ENCODE measurements around the gene PACS2. TPM values are rescaled to one million over a fixed set of nuclear protein-coding genes. Genes with fewer than 3 reads are reported as not detected.

Gene PACS2
- total RNA-seq, 1 donor from 2014 or later = 30.3 TPM

- DNase-seq (ENCODE audit: low read depth in 2 of 2) = no peak
Measured at GRCh38 chr14:105367116-105368031, 52.8 kb downstream of the PACS2 start.

GRCh38 chr14:105368032-105368417 lies 53.5 kb downstream of the PACS2 start:
- DNase-seq (ENCODE audit: low read depth in 2 of 2) = no peak

GRCh38 chr14:105368426-105368825 lies 53.9 kb downstream of the PACS2 start:
- DNase-seq (ENCODE audit: low read depth in 2 of 2) = no peak

- DNase-seq (ENCODE audit: low read depth in 2 of 2) = no peak
Measured at GRCh38 chr14:105368910-105369652, 54.5 kb downstream of the PACS2 start.

GRCh38 chr14:105369653-105370040 lies 55.1 kb downstream of the PACS2 start:
- DNase-seq (ENCODE audit: low read depth in 2 of 2) = no peak

- no peak for DNase-seq (ENCODE audit: low read depth in 2 of 2)
Measured at GRCh38 chr14:105374389-105374788, 59.8 kb downstream of the PACS2 start.

- peak in 1 of 2 donors; percentile 66 for DNase-seq (ENCODE audit: low read depth in 2 of 2)
Measured at GRCh38 chr14:105375635-105376057, 61.1 kb downstream of the PACS2 start.

- no peak for DNase-seq (ENCODE audit: low read depth in 2 of 2)
Measured at GRCh38 chr14:105376521-105377440, 62.2 kb downstream of the PACS2 start.

- DNase-seq (ENCODE audit: low read depth in 2 of 2) = no peak
Measured at GRCh38 chr14:105377555-105378182, 63.1 kb downstream of the PACS2 start.

GRCh38 chr14:105378199-105378598 lies 63.7 kb downstream of the PACS2 start:
- no peak for DNase-seq (ENCODE audit: low read depth in 2 of 2)

GRCh38 chr14:105378873-105379685 lies 64.5 kb downstream of the PACS2 start:
- DNase-seq (ENCODE audit: low read depth in 2 of 2) = no peak

- DNase-seq (ENCODE audit: low read depth in 2 of 2) = no peak
Measured at GRCh38 chr14:105379946-105380345, 65.4 kb downstream of the PACS2 start.

GRCh38 chr14:105380756-105381155 lies 66.2 kb downstream of the PACS2 start:
- DNase-seq (ENCODE audit: low read depth in 2 of 2) = no peak

- DNase-seq (ENCODE audit: low read depth in 2 of 2) = no peak
Measured at GRCh38 chr14:105381446-105382342, 67.1 kb downstream of the PACS2 start.

- no peak for DNase-seq (ENCODE audit: low read depth in 2 of 2)
Measured at GRCh38 chr14:105382343-105383082, 68.0 kb downstream of the PACS2 start.

GRCh38 chr14:105383083-105383730 lies 68.7 kb downstream of the PACS2 start:
- no peak for DNase-seq (ENCODE audit: low read depth in 2 of 2)

- no peak for DNase-seq (ENCODE audit: low read depth in 2 of 2)
Measured at GRCh38 chr14:105384041-105384557, 69.6 kb downstream of the PACS2 start.
